HG02973 (cell line): Measurements from ENCODE around the gene EML6.

ENCODE experiments used
- ATAC-seq: cut with Tn5 transposase; IDR thresholded peaks from one replicate; pipeline ENCODE4 v1.9.1; 2021; ENCODE audit warnings: moderate library complexity; ENCODE audit not compliant: unreplicated experiment

EML6 gene

GRCh38 chr2:55014962-55015939, 291.8 kb downstream of the EML6 start:
- ATAC-seq, result no peak

GRCh38 chr2:55017428-55017827, 294.0 kb downstream of the EML6 start:
- no peak for ATAC-seq

- ATAC-seq, result no peak
Measured at GRCh38 chr2:55017880-55018279, 294.4 kb downstream of the EML6 start.

GRCh38 chr2:55018619-55019018, 295.2 kb downstream of the EML6 start:
- no peak for ATAC-seq

- ATAC-seq, result no peak
Measured at GRCh38 chr2:55019526-55020258, 296.2 kb downstream of the EML6 start.
